GM12892 (cell line): ENCODE data around the gene SPATA13.

Experiments used
- POLR2A ChIP-seq: IDR thresholded peaks from 2 replicates; pipeline ENCODE4 v1.6.1; 2011; ENCODE audit warnings: low read depth, low read length, control low read depth
- POLR2AphosphoS5 ChIP-seq: IDR thresholded peaks from 2 replicates; pipeline ENCODE4 v1.6.1; 2011; ENCODE audit warnings: low read depth, low read length, control low read depth
- TAF1 ChIP-seq: IDR thresholded peaks from 2 replicates; pipeline ENCODE4 v1.6.1; 2011; ENCODE audit warnings: low read depth, mild to moderate bottlenecking, control low read depth, low read length, borderline replicate concordance

DNA sequence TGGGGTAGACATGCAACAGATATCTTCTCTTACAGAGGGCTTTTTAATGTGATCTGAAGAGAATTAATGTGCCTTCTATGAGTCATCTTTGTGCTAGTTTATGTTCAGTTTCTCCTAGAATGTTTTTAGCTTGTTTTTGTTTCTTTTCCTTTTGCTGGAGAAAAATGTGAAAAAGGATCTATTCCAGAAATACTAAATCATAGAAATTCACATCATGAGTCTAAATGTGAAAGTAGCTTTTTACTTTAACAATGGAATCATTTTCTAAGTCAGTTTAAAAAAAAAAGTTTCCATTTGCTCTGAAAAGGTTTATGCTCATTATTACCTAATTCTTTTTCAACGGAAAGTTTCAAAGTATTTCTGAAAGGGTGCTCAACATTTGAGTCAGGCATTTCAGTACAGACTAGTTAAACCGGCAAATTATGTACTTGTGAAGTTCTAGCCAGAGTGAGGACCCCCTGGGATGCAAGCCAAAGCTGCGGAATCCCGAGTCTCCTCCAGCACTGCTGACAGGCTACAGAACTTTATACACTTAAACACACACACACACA, 72.9 kb downstream of the SPATA13 start:
- TF ChIP-seq POLR2AphosphoS5 (no peak), TAF1 (no peak), POLR2A (no peak)
